Gastroesophageal sphincter (tissue), 3 donors: Measurements from ENCODE around the gene OR51S1.

Experiments used
- EP300 ChIP-seq: sonication (generic); formaldehyde crosslinking; IDR thresholded peaks from one replicate; pipeline ENCODE4 v1.6.1; 2017; ENCODE audit warnings: antibody characterized with exemption, mild to moderate bottlenecking
- TF ChIP-seq, protein P1 (sequence below), 4 experiments: fragments of 200-600 bp in 2 of 4; fragments of 450-650 bp in 2 of 4; sonication (generic) in 1 of 4; IDR thresholded peaks; one replicate each; pipeline ENCODE4 v1.5.1; 2017 to 2019; ENCODE audit warnings: antibody characterized with exemption in 4 of 4, mild to moderate bottlenecking in 2 of 4, moderate library complexity in 2 of 4

DNA sequence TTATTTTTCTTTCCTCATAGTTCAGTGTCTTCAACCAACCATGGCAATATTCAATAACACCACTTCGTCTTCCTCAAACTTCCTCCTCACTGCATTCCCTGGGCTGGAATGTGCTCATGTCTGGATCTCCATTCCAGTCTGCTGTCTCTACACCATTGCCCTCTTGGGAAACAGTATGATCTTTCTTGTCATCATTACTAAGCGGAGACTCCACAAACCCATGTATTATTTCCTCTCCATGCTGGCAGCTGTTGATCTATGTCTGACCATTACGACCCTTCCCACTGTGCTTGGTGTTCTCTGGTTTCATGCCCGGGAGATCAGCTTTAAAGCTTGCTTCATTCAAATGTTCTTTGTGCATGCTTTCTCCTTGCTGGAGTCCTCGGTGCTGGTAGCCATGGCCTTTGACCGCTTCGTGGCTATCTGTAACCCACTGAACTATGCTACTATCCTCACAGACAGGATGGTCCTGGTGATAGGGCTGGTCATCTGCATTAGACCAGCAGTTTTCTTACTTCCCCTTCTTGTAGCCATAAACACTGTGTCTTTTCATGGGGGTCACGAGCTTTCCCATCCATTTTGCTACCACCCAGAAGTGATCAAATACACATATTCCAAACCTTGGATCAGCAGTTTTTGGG is 33.0 kb upstream of the OR51S1 start, which contains the start of gene OR51T1:
- TF ChIP-seq, protein P1, sequence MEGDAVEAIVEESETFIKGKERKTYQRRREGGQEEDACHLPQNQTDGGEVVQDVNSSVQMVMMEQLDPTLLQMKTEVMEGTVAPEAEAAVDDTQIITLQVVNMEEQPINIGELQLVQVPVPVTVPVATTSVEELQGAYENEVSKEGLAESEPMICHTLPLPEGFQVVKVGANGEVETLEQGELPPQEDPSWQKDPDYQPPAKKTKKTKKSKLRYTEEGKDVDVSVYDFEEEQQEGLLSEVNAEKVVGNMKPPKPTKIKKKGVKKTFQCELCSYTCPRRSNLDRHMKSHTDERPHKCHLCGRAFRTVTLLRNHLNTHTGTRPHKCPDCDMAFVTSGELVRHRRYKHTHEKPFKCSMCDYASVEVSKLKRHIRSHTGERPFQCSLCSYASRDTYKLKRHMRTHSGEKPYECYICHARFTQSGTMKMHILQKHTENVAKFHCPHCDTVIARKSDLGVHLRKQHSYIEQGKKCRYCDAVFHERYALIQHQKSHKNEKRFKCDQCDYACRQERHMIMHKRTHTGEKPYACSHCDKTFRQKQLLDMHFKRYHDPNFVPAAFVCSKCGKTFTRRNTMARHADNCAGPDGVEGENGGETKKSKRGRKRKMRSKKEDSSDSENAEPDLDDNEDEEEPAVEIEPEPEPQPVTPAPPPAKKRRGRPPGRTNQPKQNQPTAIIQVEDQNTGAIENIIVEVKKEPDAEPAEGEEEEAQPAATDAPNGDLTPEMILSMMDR (IDR thresholded peaks at IDR 0.05): no peak
- no peak for TF ChIP-seq EP300
